RWPE1 (cell line): ENCODE results near the gene LENEP.

ENCODE experiments used
- CTCF ChIA-PET: fragments of 350-600 bp; sonication (Branson Sonifier 250); formaldehyde crosslinking; extraction: SDS; loops from one replicate; lab custom pipeline; 2021; lab: Yijun Ruan, JAX
- POLR2A ChIA-PET: fragments of 400-600 bp; formaldehyde crosslinking; extraction: SDS; loops from one replicate; lab custom pipeline; 2020; ENCODE audit warnings: antibody characterized with exemption; ENCODE audit not compliant: low non-redundant PET; lab: Yijun Ruan, JAX
- DNase-seq: peaks from one replicate; pipeline ENCODE4 v3.0.0; 2012; ENCODE audit warnings: low spot score
- H3K27ac ChIP-seq: fragments of 450-650 bp; 2 replicates; pipeline ENCODE4 v1.5.1; 2017
- CTCF ChIP-seq: fragments of 450-650 bp; conservative IDR thresholded peaks from 2 replicates; pipeline ENCODE4 v1.5.1; 2017; ENCODE audit warnings: low read depth, mild to moderate bottlenecking

Gene LENEP

GRCh38 chr1:154996966-154997701, 3.7 kb downstream of the LENEP start:
- TF ChIP-seq CTCF, result no peak
- H3K27ac ChIP-seq, result peak overlapping the region; percentile 100
- POLR2A ChIA-PET, result no interaction called here
- DNase-seq, result no peak
- CTCF ChIA-PET, result interaction anchor here (0.7 to 5.0 kb wide), 5 partner anchors 20 to 129 kb away, joined by 3 to 22 read pairs (median 3); no protein-coding TSS in a partner anchor

GRCh38 chr1:154998201-154998780, 4.9 kb downstream of the LENEP start:
- CTCF ChIA-PET, result interaction anchor here (0.6 to 1.1 kb wide), 4 partner anchors 19 to 27 kb away, joined by 3 to 6 read pairs (median 4); no protein-coding TSS in a partner anchor
- POLR2A ChIA-PET, result interaction anchor here (0.6 to 0.7 kb wide), 3 partner anchors 12 to 858 kb away, joined by 3 to 5 read pairs (median 4); no protein-coding TSS in a partner anchor
- H3K27ac ChIP-seq, result peak overlapping the region; percentile 100
- TF ChIP-seq CTCF, result no peak
- no peak for DNase-seq

GRCh38 chr1:154998818-154999570, 5.6 kb downstream of the LENEP start:
- POLR2A ChIA-PET, result interaction anchor here (0.7 kb wide), 2 partner anchors 11 to 410 kb away, joined by 4 to 5 read pairs; no protein-coding TSS in a partner anchor
- peak overlapping the region; percentile 100 for H3K27ac ChIP-seq

GRCh38 chr1:154999571-155000410, 6.4 kb downstream of the LENEP start:
- TF ChIP-seq CTCF, result no peak
- H3K27ac ChIP-seq, result peak overlapping the region; percentile 100
- DNase-seq, result no peak
- ChIA-PET POLR2A (no interaction called here), CTCF (interaction anchor here (0.6 to 1.2 kb wide), 7 partner anchors 10 to 173 kb away, joined by 3 to 6 read pairs (median 4); partner anchors contain the start of gene KRTCAP2)

More at GRCh38 chr1:154998818-154999570, 5.6 kb downstream of the LENEP start:
- no peak for DNase-seq
- peak; percentile 92 for TF ChIP-seq CTCF
- CTCF ChIA-PET, result interaction anchor here (0.6 to 1.2 kb wide), 4 partner anchors 14 to 26 kb away, joined by 3 to 6 read pairs (median 4); no protein-coding TSS in a partner anchor

GRCh38 chr1:155000411-155000725, 7.0 kb downstream of the LENEP start:
- H3K27ac ChIP-seq, result peak overlapping the region; percentile 100
- ChIA-PET POLR2A (no interaction called here), CTCF (interaction anchor here (0.6 to 0.9 kb wide), 4 partner anchors 10 to 173 kb away, joined by 3 to 6 read pairs (median 4); partner anchors contain the start of gene KRTCAP2)
- no peak for TF ChIP-seq CTCF
- DNase-seq, result no peak
